HFFc6 (cell line): ENCODE results near the gene MSL1. TPM values are rescaled to one million over a fixed set of nuclear protein-coding genes. Genes with fewer than 3 reads are reported as not detected.

ENCODE experiments used
- DNase-seq: peaks from one replicate; pipeline ENCODE4 v3.0.0-alpha.2; 2018
- H3K27ac Mint-ChIP-seq: 2 replicates; pipeline ENCODE4 v1.8.0; 2020; ENCODE audit warnings: mild to moderate bottlenecking, mixed read lengths
- H3K27me3 Mint-ChIP-seq: 2 replicates; pipeline ENCODE4 v1.8.0; 2021; ENCODE audit warnings: mild to moderate bottlenecking, moderate library complexity, mixed read lengths; ENCODE audit not compliant: insufficient read depth
- H3K36me3 Mint-ChIP-seq: 2 replicates; pipeline ENCODE4 v1.8.0; 2021; ENCODE audit warnings: low read depth, mixed read lengths
- H3K4me1 Mint-ChIP-seq: 2 replicates; pipeline ENCODE4 v1.8.0; 2020; ENCODE audit warnings: low read depth, mixed read lengths
- H3K4me3 Mint-ChIP-seq: 2 replicates; pipeline ENCODE4 v1.8.0; 2020; ENCODE audit warnings: mild to moderate bottlenecking, moderate library complexity, mixed read lengths
- H3K9me3 Mint-ChIP-seq: 2 replicates; pipeline ENCODE4 v1.8.0; 2020; ENCODE audit warnings: mild to moderate bottlenecking, mixed read lengths
- CTCF ChIP-seq: fragments of 200-600 bp; sonication (generic); IDR thresholded peaks from 2 replicates; pipeline ENCODE4 v1.5.0; 2021; ENCODE audit warnings: antibody characterized with exemption, mild to moderate bottlenecking
- total RNA-seq, 6 experiments: library from RNA; stranded (reverse); fragmentation: NEBNext Ultra II Directional; extraction: Animal tissue kit (Norgen Biotek cat#: 25700); gene quantifications; 2 replicates in 1 of 6; 3 replicates in 5 of 6; pipeline ENCODE4 v1.2.3, GENCODE V29; 2021

MSL1 gene
- total RNA-seq, 6 experiments from 2014 or later, result 61.2 to 67.8 (median 65.5) TPM

- Mint-ChIP-seq H3K36me3 (peaks cover 49% of the 10 kb centered on the region), H3K9me3 (no peaks in the 10 kb centered on the region), H3K4me1 (peaks cover 27% of the 10 kb centered on the region), H3K27ac (peak overlapping the region; percentile 73), H3K4me3 (no peak overlapping the region), H3K27me3 (no peaks in the 10 kb centered on the region; the same call in 1 of the 2 replicates)
- peak; percentile 87 for TF ChIP-seq CTCF
- peak; percentile 46 for DNase-seq
These were observed 46.6 kb downstream of the MSL1 start for GRCh38 chr17:40168262-40168832.

- Mint-ChIP-seq H3K27ac (no peak overlapping the region), H3K4me1 (peaks cover 27% of the 10 kb centered on the region), H3K4me3 (no peak overlapping the region), H3K27me3 (no peaks in the 10 kb centered on the region; the same call in 1 of the 2 replicates), H3K9me3 (no peaks in the 10 kb centered on the region), H3K36me3 (peaks cover 55% of the 10 kb centered on the region)
- DNase-seq, result no peak
- TF ChIP-seq CTCF, result no peak
These were observed 48.6 kb downstream of the MSL1 start for GRCh38 chr17:40170325-40170724.

- TF ChIP-seq CTCF, result no peak
- peaks cover 30% of the 10 kb centered on the region for H3K4me1 Mint-ChIP-seq
- H3K4me3 Mint-ChIP-seq, result no peak overlapping the region
- peak overlapping the region; percentile 14 for H3K27ac Mint-ChIP-seq
- peaks cover 51% of the 10 kb centered on the region for H3K36me3 Mint-ChIP-seq
- H3K27me3 Mint-ChIP-seq, result peaks cover 4% of the 10 kb centered on the region; the same call in 1 of the 2 replicates
- peak; percentile 6 for DNase-seq
- H3K9me3 Mint-ChIP-seq, result no peaks in the 10 kb centered on the region
These were observed 50.0 kb downstream of the MSL1 start for GRCh38 chr17:40171750-40172149.

DNA sequence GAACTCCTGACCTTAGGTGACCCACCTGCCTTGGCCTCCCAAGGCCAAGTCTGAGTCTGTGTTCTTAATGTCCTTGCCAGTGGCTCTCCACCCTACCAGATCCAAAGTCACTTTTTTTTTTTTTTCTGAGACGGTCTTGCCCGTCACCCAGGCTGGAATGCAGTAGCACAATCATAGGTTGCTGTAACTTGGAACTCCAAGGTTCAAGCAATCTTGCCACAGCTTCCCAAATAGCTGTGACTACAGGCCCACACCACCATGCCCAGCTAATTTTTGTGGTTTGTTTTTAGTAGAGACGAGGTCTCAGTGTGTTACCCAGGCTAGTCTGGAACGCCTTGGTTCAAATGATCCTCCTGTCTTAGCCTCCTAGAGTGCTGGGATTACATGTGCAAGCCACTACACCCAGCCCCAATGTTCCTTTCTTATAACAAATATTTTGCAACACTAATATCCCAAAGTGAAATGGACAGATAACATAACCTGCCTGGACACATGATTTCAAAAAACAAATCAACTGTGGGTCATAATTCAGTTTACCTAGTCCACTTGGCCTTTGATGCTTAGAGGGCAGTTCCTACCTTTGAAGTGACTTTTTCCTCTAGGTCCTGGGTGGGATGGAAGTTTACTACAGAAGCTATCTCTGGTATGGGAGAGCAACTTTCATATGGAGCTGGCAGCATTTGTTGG, 51.5 kb downstream of the MSL1 start:
- no peak for DNase-seq
- no peak for TF ChIP-seq CTCF
- peaks cover 5% of the 10 kb centered on the region; the same call in 1 of the 2 replicates for H3K27me3 Mint-ChIP-seq
- no peaks in the 10 kb centered on the region for H3K9me3 Mint-ChIP-seq
- peaks cover 28% of the 10 kb centered on the region for H3K4me1 Mint-ChIP-seq
- H3K4me3 Mint-ChIP-seq, result no peak overlapping the region
- no peak overlapping the region for H3K27ac Mint-ChIP-seq
- H3K36me3 Mint-ChIP-seq, result peaks cover 50% of the 10 kb centered on the region

- peaks cover 5% of the 10 kb centered on the region; the same call in 1 of the 2 replicates for H3K27me3 Mint-ChIP-seq
These were observed 52.0 kb downstream of the MSL1 start for GRCh38 chr17:40173778-40174135.

More at GRCh38 chr17:40173778-40174135, 52.0 kb downstream of the MSL1 start:
- H3K4me3 Mint-ChIP-seq, result no peak overlapping the region
- H3K9me3 Mint-ChIP-seq, result no peaks in the 10 kb centered on the region
- H3K4me1 Mint-ChIP-seq, result peaks cover 22% of the 10 kb centered on the region
- TF ChIP-seq CTCF, result no peak
- no peak for DNase-seq
- peaks cover 49% of the 10 kb centered on the region for H3K36me3 Mint-ChIP-seq
- no peak overlapping the region for H3K27ac Mint-ChIP-seq
